Left kidney (tissue), 2 donors: ENCODE results near the gene ATP2B2. TPM values are rescaled to one million over a fixed set of nuclear protein-coding genes. Genes with fewer than 3 reads are reported as not detected.

Source experiments
- DNase-seq: peaks from one replicate; pipeline ENCODE4 v3.0.0-alpha.2; 2013
- polyA plus RNA-seq: library from polyadenylated mRNA; unstranded; fragments of 120-200 nt; gene quantifications from one replicate; pipeline ENCODE4 v1.2.1, GENCODE V29; 2013; ENCODE audit not compliant: insufficient read length

ATP2B2 gene
- polyA plus RNA-seq, 1 donor, result 1.1 TPM

- peak; percentile 25 for DNase-seq
Observed at GRCh38 chr3:10469441-10470119, 35.8 kb downstream of the ATP2B2 start.

GRCh38 chr3:10468613-10469354 lies 36.6 kb downstream of the ATP2B2 start:
- no peak for DNase-seq

GRCh38 chr3:10467904-10468612 lies 37.3 kb downstream of the ATP2B2 start:
- DNase-seq, result no peak

GRCh38 chr3:10467204-10467603 lies 38.2 kb downstream of the ATP2B2 start:
- DNase-seq, result no peak

GRCh38 chr3:10466186-10466585 lies 39.2 kb downstream of the ATP2B2 start:
- no peak for DNase-seq

GRCh38 chr3:10465161-10465560 lies 40.2 kb downstream of the ATP2B2 start:
- DNase-seq, result no peak

- no peak for DNase-seq
Observed at GRCh38 chr3:10463533-10464434, 41.6 kb downstream of the ATP2B2 start.

GRCh38 chr3:10462641-10463532 lies 42.5 kb downstream of the ATP2B2 start:
- DNase-seq, result no peak

- no peak for DNase-seq
Observed at GRCh38 chr3:10460951-10461545, 44.3 kb downstream of the ATP2B2 start.

- peak; percentile 94 for DNase-seq
Observed at GRCh38 chr3:10459954-10460754, 45.2 kb downstream of the ATP2B2 start.

- DNase-seq, result no peak
Observed at GRCh38 chr3:10457560-10457959, 47.8 kb downstream of the ATP2B2 start.

GRCh38 chr3:10456981-10457380 lies 48.4 kb downstream of the ATP2B2 start:
- DNase-seq, result no peak

GRCh38 chr3:10455545-10455914 lies 49.9 kb downstream of the ATP2B2 start:
- DNase-seq, result no peak

- no peak for DNase-seq
Observed at GRCh38 chr3:10454907-10455544, 50.4 kb downstream of the ATP2B2 start.

- DNase-seq, result no peak
Observed at GRCh38 chr3:10453431-10454163, 51.8 kb downstream of the ATP2B2 start.

GRCh38 chr3:10450494-10451440 lies 54.6 kb downstream of the ATP2B2 start:
- no peak for DNase-seq

- no peak for DNase-seq
Observed at GRCh38 chr3:10449436-10449835, 56.0 kb downstream of the ATP2B2 start.
